SK-N-SH (cell line): Measurements from ENCODE around the gene ASS1.

Source experiments
- CHD2 ChIP-seq: fragments of 150-350 bp; IDR thresholded peaks from 2 replicates; pipeline ENCODE4 v1.6.1; 2018; ENCODE audit warnings: low read length; ENCODE audit not compliant: partially characterized antibody
- CTCF ChIP-seq: fragments of 200-600 bp; sonication (generic); IDR thresholded peaks from 2 replicates; pipeline ENCODE4 v1.6.1; 2017; ENCODE audit warnings: antibody characterized with exemption, mild to moderate bottlenecking, moderate library complexity
- RFX5 ChIP-seq: IDR thresholded peaks from 2 replicates; pipeline ENCODE4 v1.6.1; 2012; ENCODE audit warnings: mild to moderate bottlenecking, improper control_type of control experiment, low read length

DNA sequence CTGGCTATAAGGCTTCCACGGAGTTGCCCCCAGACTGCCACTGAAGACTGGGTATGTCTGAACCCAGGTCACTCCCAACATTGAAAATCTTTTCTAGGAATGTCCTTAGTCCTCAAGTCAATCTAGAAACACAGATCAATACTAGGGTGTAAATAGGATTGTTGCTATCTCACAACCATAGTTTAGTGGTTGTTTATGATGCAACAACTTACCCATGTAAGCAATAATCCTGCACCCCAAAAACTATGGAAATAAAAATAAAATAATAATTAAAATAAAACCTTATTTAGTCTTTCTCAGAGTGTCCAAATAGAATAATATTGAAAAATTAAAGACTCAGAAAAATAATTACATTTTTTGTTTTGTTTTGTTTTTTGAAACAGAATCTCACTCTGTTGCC, 68.3 kb downstream of the ASS1 start:
- no peak for TF ChIP-seq CHD2
- no peak for TF ChIP-seq RFX5
- no peak for TF ChIP-seq CTCF
